ENCODE measurements around the gene KDM4B. TPM values are rescaled to one million over a fixed set of nuclear protein-coding genes. Genes with fewer than 3 reads are reported as not detected.

Gene KDM4B
- total RNA-seq, 4 donors from 2014 or later, result 29.2 to 43.8 (median 38.7) TPM

GRCh38 chr19:5149508-5149907, 180.6 kb downstream of the KDM4B start:
- Histone ChIP-seq H3K36me3 (peaks cover 0 to 89% of the 10 kb centered on the region in 2 donors), H3K4me1 (no peaks in the 10 kb centered on the region), H3K27me3 (no peaks in the 10 kb centered on the region), H3K4me3 (no peak overlapping the region), H3K27ac (no peak overlapping the region), H3K9me3 (no peaks in the 10 kb centered on the region)
- no peak for ATAC-seq
- WGBS, 2 donors (ENCODE audit: low coverage in 1 of 2), result no CpG with 5 or more reads among the region's 10 CpGs
- TF ChIP-seq POLR2A (IDR thresholded peaks at IDR 0.05) (no peak), POLR2AphosphoS5 (IDR thresholded peaks at IDR 0.05) (no peak), EP300 (IDR thresholded peaks at IDR 0.05) (no peak), CTCF (IDR thresholded peaks at IDR 0.05) (no peak)

DNA sequence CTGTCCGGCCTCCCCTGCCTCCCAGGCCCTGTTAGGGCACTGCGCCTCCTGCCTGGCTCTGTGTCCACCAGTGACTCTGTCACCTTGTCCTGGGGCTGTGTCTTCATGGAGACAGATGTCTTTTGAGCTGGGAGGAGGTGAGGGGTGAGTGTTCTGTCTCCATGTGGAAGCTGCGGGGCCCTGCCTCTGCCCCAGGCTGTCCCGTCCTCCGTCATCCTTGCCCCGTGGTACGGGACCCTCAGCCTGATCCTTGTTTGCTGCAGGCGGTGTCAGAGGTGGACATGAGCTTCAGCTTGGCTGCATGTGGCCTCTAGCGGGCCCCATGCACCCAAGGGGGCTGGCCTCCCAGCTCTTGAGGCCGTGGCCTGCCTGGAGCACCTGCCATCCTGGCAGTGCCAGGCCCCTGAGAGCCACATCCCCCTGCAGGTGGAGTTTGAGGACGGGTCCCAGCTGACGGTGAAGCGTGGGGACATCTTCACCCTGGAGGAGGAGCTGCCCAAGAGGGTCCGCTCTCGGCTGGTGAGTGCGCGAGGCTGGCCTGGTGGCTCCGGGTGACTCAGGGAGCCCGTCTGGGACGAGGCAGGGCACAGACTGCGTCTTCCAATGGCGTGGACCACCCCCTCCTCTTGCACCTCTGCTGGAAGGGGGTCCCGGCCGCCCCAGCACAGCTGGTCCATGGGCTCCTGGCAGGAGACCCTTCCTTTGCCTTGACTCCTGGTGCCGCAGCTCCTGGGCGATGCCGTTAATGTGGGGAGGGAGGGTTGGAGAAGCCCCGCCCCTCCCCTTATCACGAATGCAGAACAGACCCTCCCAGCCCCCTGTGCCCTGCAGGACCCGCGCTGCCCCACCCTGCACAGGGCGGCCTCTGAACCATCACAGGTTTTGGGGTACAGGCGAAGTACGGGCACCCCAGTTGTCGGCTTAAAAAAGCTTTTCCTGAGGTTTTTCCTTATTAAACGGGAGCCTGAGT, 181.3 kb downstream of the KDM4B start:
- no peak for ATAC-seq
- TF ChIP-seq POLR2A (IDR thresholded peaks at IDR 0.05) (no peak), CTCF (IDR thresholded peaks at IDR 0.05) (no peak), POLR2AphosphoS5 (IDR thresholded peaks at IDR 0.05) (no peak), EP300 (IDR thresholded peaks at IDR 0.05) (no peak)
- Histone ChIP-seq H3K27ac (no peak overlapping the region), H3K36me3 (peaks cover 0 to 82% of the 10 kb centered on the region in 2 donors), H3K4me3 (no peak overlapping the region), H3K4me1 (no peaks in the 10 kb centered on the region), H3K9me3 (no peaks in the 10 kb centered on the region), H3K27me3 (no peaks in the 10 kb centered on the region)
- WGBS, 2 donors (ENCODE audit: low coverage in 1 of 2), result 100% methylated on average over 1 of the region's 36 CpGs; no CpG with 5 or more reads in 1 of the 2 donors

DNA sequence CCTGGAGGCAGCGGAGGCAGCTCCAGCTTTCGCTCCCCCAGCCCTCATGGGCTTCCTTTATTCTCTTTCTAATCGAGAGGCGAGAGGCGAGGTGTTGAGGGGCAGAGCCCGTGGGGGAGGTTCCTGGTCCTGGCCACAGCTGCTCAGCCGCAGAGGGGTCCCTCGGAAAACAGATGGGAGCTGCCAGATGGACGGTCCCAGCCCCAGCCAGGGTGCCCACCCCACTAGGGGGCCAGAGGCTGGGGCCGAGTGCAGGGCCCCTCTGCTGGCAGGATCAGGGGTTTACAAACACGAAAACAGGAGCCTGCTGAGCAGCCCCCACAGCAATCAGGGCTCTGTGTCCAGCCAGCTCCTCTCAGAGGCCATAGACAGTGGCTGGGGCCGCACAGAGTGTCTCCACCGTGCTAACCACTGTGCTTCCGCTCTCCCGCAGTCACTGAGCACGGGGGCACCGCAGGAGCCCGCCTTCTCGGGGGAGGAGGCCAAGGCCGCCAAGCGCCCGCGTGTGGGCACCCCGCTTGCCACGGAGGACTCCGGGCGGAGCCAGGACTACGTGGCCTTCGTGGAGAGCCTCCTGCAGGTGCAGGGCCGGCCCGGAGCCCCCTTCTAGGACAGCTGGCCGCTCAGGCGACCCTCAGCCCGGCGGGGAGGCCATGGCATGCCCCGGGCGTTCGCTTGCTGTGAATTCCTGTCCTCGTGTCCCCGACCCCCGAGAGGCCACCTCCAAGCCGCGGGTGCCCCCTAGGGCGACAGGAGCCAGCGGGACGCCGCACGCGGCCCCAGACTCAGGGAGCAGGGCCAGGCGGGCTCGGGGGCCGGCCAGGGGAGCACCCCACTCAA, 182.2 kb downstream of the KDM4B start:
- TF ChIP-seq POLR2A (IDR thresholded peaks at IDR 0.05), result peak in 1 of 2 donors; percentile 16
- TF ChIP-seq POLR2AphosphoS5 (IDR thresholded peaks at IDR 0.05), result no peak
- no peak overlapping the region for H3K4me3 ChIP-seq
- H3K27ac ChIP-seq, result no peak overlapping the region
- H3K9me3 ChIP-seq, result no peaks in the 10 kb centered on the region
- WGBS, 2 donors (ENCODE audit: low coverage in 1 of 2), result 88 to 98% methylated on average over 6 to 8 of the region's 52 CpGs
- H3K27me3 ChIP-seq, result no peaks in the 10 kb centered on the region
- no peak for ATAC-seq
- no peaks in the 10 kb centered on the region for H3K4me1 ChIP-seq
- peaks cover 0 to 73% of the 10 kb centered on the region in 2 donors for H3K36me3 ChIP-seq

DNA sequence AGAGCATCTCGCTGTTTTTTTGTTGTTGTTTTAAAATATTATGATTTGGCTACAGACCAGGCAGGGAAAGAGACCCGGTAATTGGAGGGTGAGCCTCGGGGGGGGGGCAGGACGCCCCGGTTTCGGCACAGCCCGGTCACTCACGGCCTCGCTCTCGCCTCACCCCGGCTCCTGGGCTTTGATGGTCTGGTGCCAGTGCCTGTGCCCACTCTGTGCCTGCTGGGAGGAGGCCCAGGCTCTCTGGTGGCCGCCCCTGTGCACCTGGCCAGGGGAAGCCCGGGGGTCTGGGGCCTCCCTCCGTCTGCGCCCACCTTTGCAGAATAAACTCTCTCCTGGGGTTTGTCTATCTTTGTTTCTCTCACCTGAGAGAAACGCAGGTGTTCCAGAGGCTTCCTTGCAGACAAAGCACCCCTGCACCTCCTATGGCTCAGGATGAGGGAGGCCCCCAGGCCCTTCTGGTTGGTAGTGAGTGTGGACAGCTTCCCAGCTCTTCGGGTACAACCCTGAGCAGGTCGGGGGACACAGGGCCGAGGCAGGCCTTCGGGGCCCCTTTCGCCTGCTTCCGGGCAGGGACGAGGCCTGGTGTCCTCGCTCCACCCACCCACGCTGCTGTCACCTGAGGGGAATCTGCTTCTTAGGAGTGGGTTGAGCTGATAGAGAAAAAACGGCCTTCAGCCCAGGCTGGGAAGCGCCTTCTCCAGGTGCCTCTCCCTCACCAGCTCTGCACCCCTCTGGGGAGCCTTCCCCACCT, 183.3 kb downstream of the KDM4B start:
- Histone ChIP-seq H3K4me1 (no peaks in the 10 kb centered on the region), H3K27ac (no peak overlapping the region), H3K9me3 (peaks cover 0 to 2% (median 0%) of the 10 kb centered on the region in 3 donors), H3K36me3 (peaks cover 0 to 63% of the 10 kb centered on the region in 2 donors), H3K27me3 (no peaks in the 10 kb centered on the region), H3K4me3 (no peak overlapping the region)
- 59 to 76% methylated on average over 2 to 9 of the region's 27 CpGs for WGBS, 2 donors (ENCODE audit: low coverage in 1 of 2)
- no peak for ATAC-seq
- TF ChIP-seq POLR2A (IDR thresholded peaks at IDR 0.05) (no peak), CTCF (IDR thresholded peaks at IDR 0.05) (no peak), EP300 (IDR thresholded peaks at IDR 0.05) (no peak), POLR2AphosphoS5 (IDR thresholded peaks at IDR 0.05) (no peak)

Measured in gastroesophageal sphincter (tissue), 4 donors.